Tibial nerve (tissue), 4 donors: ENCODE results near the gene PCNX2. TPM values are rescaled to one million over a fixed set of nuclear protein-coding genes. Genes with fewer than 3 reads are reported as not detected.

ENCODE experiments used
- DNase-seq, 2 donors: peaks; one replicate each; pipeline ENCODE4 v3.0.0-alpha.2; 2019; ENCODE audit warnings: low spot score in 2 of 2
- H3K27ac ChIP-seq, 4 donors: fragments of 200-600 bp; sonication (generic) in 3 of 4; one replicate each; pipeline ENCODE4 v1.5.1; 2017 to 2019; ENCODE audit warnings: mild to moderate bottlenecking in 1 of 4
- H3K27me3 ChIP-seq, 2 donors: fragments of 200-600 bp; sonication (generic) in 1 of 2; one replicate each; pipeline versions ENCODE4 v1.5.1 to v1.6.0; 2017 to 2019
- H3K36me3 ChIP-seq, 3 donors: fragments of 200-600 bp; sonication (generic); one replicate each; pipeline ENCODE4 v1.5.1; 2018 to 2019
- H3K4me1 ChIP-seq, 4 donors: fragments of 200-600 bp; sonication (generic) in 3 of 4; one replicate each; pipeline ENCODE4 v1.5.1; 2017 to 2019
- H3K4me3 ChIP-seq, 4 donors: fragments of 200-600 bp; sonication (generic) in 3 of 4; one replicate each; pipeline ENCODE4 v1.5.1; 2017 to 2019; ENCODE audit warnings: mild to moderate bottlenecking in 1 of 4, moderate library complexity in 1 of 4
- H3K9me3 ChIP-seq, 4 donors: fragments of 200-600 bp; sonication (generic) in 3 of 4; one replicate each; pipeline ENCODE4 v1.5.1; 2017 to 2019
- CTCF ChIP-seq, 5 experiments: fragments of 200-600 bp in 3 of 5; fragments of 450-650 bp in 2 of 5; sonication (generic) in 3 of 5; IDR thresholded peaks; one replicate each; pipeline ENCODE4 v1.5.1; 2016 to 2019; ENCODE audit warnings: antibody characterized with exemption in 5 of 5, mild to moderate bottlenecking in 3 of 5, moderate library complexity in 2 of 5
- EP300 ChIP-seq, 2 donors: sonication (generic); formaldehyde crosslinking; IDR thresholded peaks; one replicate each; pipeline ENCODE4 v1.6.1; 2017; ENCODE audit warnings: antibody characterized with exemption in 2 of 2, mild to moderate bottlenecking in 1 of 2
- POLR2A ChIP-seq, 2 donors: fragments of 450-650 bp; IDR thresholded peaks; one replicate each; pipeline ENCODE4 v1.6.1; 2017; ENCODE audit warnings: antibody characterized with exemption in 2 of 2, mild to moderate bottlenecking in 2 of 2, moderate library complexity in 2 of 2
- WGBS, 2 donors: methylation state at CpG; one replicate each; pipeline ENCODE4 v1.1.5; 2018; 5-methylcytosine and 5-hydroxymethylcytosine counted together
- total RNA-seq, 4 donors: library from RNA; depleted of rRNA; stranded (reverse); fragments of >200 nt; gene quantifications; one replicate each; pipeline ENCODE4 v1.1.0, GENCODE V29; 2016

The PCNX2 gene
- total RNA-seq, 4 donors from 2014 or later: 10.2 to 32.1 (median 19.2) TPM

- H3K27me3 ChIP-seq: no peaks in the 10 kb centered on the region
- H3K36me3 ChIP-seq: no peaks in the 10 kb centered on the region
- 23 to 27% methylated on average over 8 of the region's 8 CpGs for WGBS, 2 donors
- H3K27ac ChIP-seq: no peak overlapping the region
- DNase-seq: peak; percentile 36 to 52
- peak; percentile 60 to 82 (median 80) for TF ChIP-seq CTCF (IDR thresholded peaks at IDR 0.05)
- no peak for TF ChIP-seq POLR2A (IDR thresholded peaks at IDR 0.05)
- TF ChIP-seq EP300 (IDR thresholded peaks at IDR 0.05): no peak
- H3K4me1 ChIP-seq: peaks cover 0 to 23% (median 0%) of the 10 kb centered on the region in 4 donors
- H3K4me3 ChIP-seq: no peak overlapping the region
- H3K9me3 ChIP-seq: no peaks in the 10 kb centered on the region
Observed at GRCh38 chr1:233240829-233241682, 54.5 kb downstream of the PCNX2 start.

GRCh38 chr1:233240371-233240770 lies 55.2 kb downstream of the PCNX2 start:
- 70 to 79% methylated on average over 5 of the region's 5 CpGs for WGBS, 2 donors
- Histone ChIP-seq H3K4me3 (no peak overlapping the region), H3K27me3 (no peaks in the 10 kb centered on the region), H3K36me3 (no peaks in the 10 kb centered on the region), H3K9me3 (no peaks in the 10 kb centered on the region), H3K27ac (no peak overlapping the region), H3K4me1 (peaks cover 0 to 23% (median 0%) of the 10 kb centered on the region in 4 donors)
- DNase-seq: no peak
- TF ChIP-seq CTCF (IDR thresholded peaks at IDR 0.05) (no peak), POLR2A (IDR thresholded peaks at IDR 0.05) (no peak), EP300 (IDR thresholded peaks at IDR 0.05) (no peak)

GRCh38 chr1:233238884-233239431 lies 56.6 kb downstream of the PCNX2 start:
- WGBS, 2 donors: 83 to 88% methylated on average over 9 of the region's 9 CpGs
- no peak for DNase-seq
- H3K4me1 ChIP-seq: peaks cover 0 to 23% (median 0%) of the 10 kb centered on the region in 4 donors
- no peak overlapping the region for H3K4me3 ChIP-seq
- H3K9me3 ChIP-seq: no peaks in the 10 kb centered on the region
- H3K27me3 ChIP-seq: no peaks in the 10 kb centered on the region
- H3K36me3 ChIP-seq: no peaks in the 10 kb centered on the region
- H3K27ac ChIP-seq: no peak overlapping the region
- TF ChIP-seq CTCF (IDR thresholded peaks at IDR 0.05): no peak
- no peak for TF ChIP-seq EP300 (IDR thresholded peaks at IDR 0.05)
- no peak for TF ChIP-seq POLR2A (IDR thresholded peaks at IDR 0.05)

- H3K4me1 ChIP-seq: peaks cover 0 to 20% (median 0%) of the 10 kb centered on the region in 4 donors
- H3K27ac ChIP-seq: no peak overlapping the region
- WGBS, 2 donors: 31 to 45% methylated on average over 3 of the region's 3 CpGs
- H3K36me3 ChIP-seq: no peaks in the 10 kb centered on the region
- no peaks in the 10 kb centered on the region for H3K9me3 ChIP-seq
- no peak overlapping the region for H3K4me3 ChIP-seq
- TF ChIP-seq CTCF (IDR thresholded peaks at IDR 0.05) (no peak), POLR2A (IDR thresholded peaks at IDR 0.05) (no peak), EP300 (IDR thresholded peaks at IDR 0.05) (no peak)
- H3K27me3 ChIP-seq: no peaks in the 10 kb centered on the region
- DNase-seq: no peak
Observed at GRCh38 chr1:233237647-233238046, 57.9 kb downstream of the PCNX2 start.

GRCh38 chr1:233233508-233234040 lies 62.0 kb downstream of the PCNX2 start:
- TF ChIP-seq POLR2A (IDR thresholded peaks at IDR 0.05): no peak
- no peak for TF ChIP-seq CTCF (IDR thresholded peaks at IDR 0.05)
- no peak for TF ChIP-seq EP300 (IDR thresholded peaks at IDR 0.05)
- WGBS, 2 donors: 73 to 87% methylated on average over 5 of the region's 5 CpGs
- H3K4me3 ChIP-seq: no peak overlapping the region
- no peak for DNase-seq
- no peaks in the 10 kb centered on the region for H3K36me3 ChIP-seq
- H3K4me1 ChIP-seq: peaks cover 0 to 9% (median 0%) of the 10 kb centered on the region in 4 donors
- H3K27ac ChIP-seq: no peak overlapping the region
- H3K27me3 ChIP-seq: no peaks in the 10 kb centered on the region
- H3K9me3 ChIP-seq: no peaks in the 10 kb centered on the region
